ENCODE measurements around the gene ANKRD13B.

The ANKRD13B gene

GRCh38 chr17:29568331-29569244 is 24.3 kb upstream of the ANKRD13B start, which contains the start of gene TP53I13:
Gene TP53I13, plus strand, starts transcription at chr17:29568701. Its CDS starts 58 bp downstream, at chr17:29568759.
- peak; percentile 95 for DNase-seq (ENCODE audit: low spot score)

GRCh38 chr17:29569245-29569950 is 23.5 kb upstream of the ANKRD13B start:
- no peak for DNase-seq (ENCODE audit: low spot score)

- no peak for DNase-seq (ENCODE audit: low spot score)
Measured at GRCh38 chr17:29570521-29570920, 22.4 kb upstream of the ANKRD13B start.

- peak; percentile 61 for DNase-seq (ENCODE audit: low spot score)
Measured at GRCh38 chr17:29571486-29571882, 21.4 kb upstream of the ANKRD13B start.

- DNase-seq (ENCODE audit: low spot score) = peak; percentile 67
Measured at GRCh38 chr17:29571883-29572681, 20.9 kb upstream of the ANKRD13B start.

GRCh38 chr17:29572691-29573557 is 20.0 kb upstream of the ANKRD13B start:
- peak; percentile 84 for DNase-seq (ENCODE audit: low spot score)

GRCh38 chr17:29573558-29573869 is 19.4 kb upstream of the ANKRD13B start:
- DNase-seq (ENCODE audit: low spot score) = no peak

GRCh38 chr17:29573871-29574731 is 18.8 kb upstream of the ANKRD13B start:
- no peak for DNase-seq (ENCODE audit: low spot score)

- no peak for DNase-seq (ENCODE audit: low spot score)
Measured at GRCh38 chr17:29574732-29575510, 18.0 kb upstream of the ANKRD13B start.

- DNase-seq (ENCODE audit: low spot score) = no peak
Measured at GRCh38 chr17:29575511-29576213, 17.3 kb upstream of the ANKRD13B start.

- no peak for DNase-seq (ENCODE audit: low spot score)
Measured at GRCh38 chr17:29576214-29577000, 16.5 kb upstream of the ANKRD13B start.

- DNase-seq (ENCODE audit: low spot score) = no peak
Measured at GRCh38 chr17:29577001-29577370, 15.9 kb upstream of the ANKRD13B start.

- DNase-seq (ENCODE audit: low spot score) = no peak
Measured at GRCh38 chr17:29577385-29578211, 15.3 kb upstream of the ANKRD13B start.

- DNase-seq (ENCODE audit: low spot score) = no peak
Measured at GRCh38 chr17:29578626-29579485, 14.1 kb upstream of the ANKRD13B start.

GRCh38 chr17:29579866-29580771 is 12.8 kb upstream of the ANKRD13B start:
- no peak for DNase-seq (ENCODE audit: low spot score)

Data from left forelimb (tissue), 1 donor.